ENCODE results near the gene FKBP2.
A peak's percentile ranks its signal among the peaks of the same experiment; 100 is the strongest.

FKBP2 gene

GRCh38 chr11:64229090-64229743 is 11.7 kb upstream of the FKBP2 start:
- Histone ChIP-seq H3K27ac (ENCODE audit: low read depth, low read length) (no peak overlapping the region), H3K27me3 (ENCODE audit: control insufficient read depth, insufficient read depth, low read length) (peaks cover 3% of the 10 kb centered on the region; the same call in 1 of the 2 replicates), H3K9ac (ENCODE audit: low read length) (peak overlapping the region; percentile 45), H3K36me3 (ENCODE audit: control insufficient read depth, insufficient read depth, low read length) (peaks cover 4% of the 10 kb centered on the region), H3K4me3 (ENCODE audit: low read depth, low read length) (peak overlapping the region; percentile 91), H3K9me3 (ENCODE audit: control insufficient read depth, insufficient read depth, low read depth, low read length) (no peaks in the 10 kb centered on the region), H3K4me1 (ENCODE audit: control insufficient read depth, insufficient read depth, low read length) (peaks cover 24% of the 10 kb centered on the region)

GRCh38 chr11:64229744-64230170 is 11.1 kb upstream of the FKBP2 start:
- Histone ChIP-seq H3K9ac (ENCODE audit: low read length) (peak overlapping the region; percentile 45), H3K27me3 (ENCODE audit: control insufficient read depth, insufficient read depth, low read length) (peaks cover 3% of the 10 kb centered on the region; the same call in 1 of the 2 replicates), H3K9me3 (ENCODE audit: control insufficient read depth, insufficient read depth, low read depth, low read length) (no peaks in the 10 kb centered on the region), H3K36me3 (ENCODE audit: control insufficient read depth, insufficient read depth, low read length) (no peaks in the 10 kb centered on the region), H3K4me3 (ENCODE audit: low read depth, low read length) (peak overlapping the region; percentile 91), H3K4me1 (ENCODE audit: control insufficient read depth, insufficient read depth, low read length) (peaks cover 24% of the 10 kb centered on the region), H3K27ac (ENCODE audit: low read depth, low read length) (no peak overlapping the region)

DNA sequence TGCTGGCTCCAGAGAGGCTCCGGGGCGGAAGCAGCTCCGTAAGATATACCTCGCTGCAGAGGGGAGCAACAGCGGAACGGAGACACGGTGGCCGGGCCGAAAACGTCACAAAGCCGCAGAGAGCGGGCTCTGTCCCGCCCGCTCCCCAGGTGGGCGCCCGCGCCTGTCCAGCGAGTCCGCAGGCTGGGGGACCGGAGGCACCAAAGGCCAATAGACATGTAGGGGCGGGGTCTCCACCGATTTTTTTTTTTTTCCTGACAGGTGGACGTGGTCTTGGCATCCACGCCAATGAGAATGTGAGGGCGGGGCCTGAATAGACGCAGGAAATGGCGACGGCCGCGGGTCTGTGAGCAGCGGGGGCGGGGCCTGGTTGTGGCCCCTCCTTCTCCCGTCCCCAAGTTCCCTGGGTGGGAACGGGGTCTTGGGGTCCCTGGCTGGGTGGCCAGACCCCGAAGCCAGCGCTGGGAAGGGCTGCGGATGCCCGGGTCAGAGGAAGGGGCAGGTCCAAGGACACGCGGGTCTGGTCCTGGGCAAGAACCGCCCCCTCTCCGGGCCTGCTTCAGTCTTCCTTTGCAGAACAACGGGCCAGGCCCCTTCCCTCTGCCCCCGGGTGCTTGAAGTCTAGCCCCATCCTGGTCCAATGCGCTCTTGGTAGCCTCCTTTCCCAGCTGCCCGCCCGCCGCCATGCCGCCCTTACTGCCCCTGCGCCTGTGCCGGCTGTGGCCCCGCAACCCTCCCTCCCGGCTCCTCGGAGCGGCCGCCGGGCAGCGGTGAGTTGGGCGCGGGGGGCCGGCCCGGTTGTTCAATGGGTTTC is 10.5 kb upstream of the FKBP2 start, which contains the start of gene DNAJC4:
Gene DNAJC4 (plus strand): TSS at position 378 of the 814 bp plus-strand sequence. CDS start 307 bp downstream, at position 685.
- Histone ChIP-seq H3K36me3 (ENCODE audit: control insufficient read depth, insufficient read depth, low read length) (no peaks in the 10 kb centered on the region), H3K9me3 (ENCODE audit: control insufficient read depth, insufficient read depth, low read depth, low read length) (no peaks in the 10 kb centered on the region), H3K4me3 (ENCODE audit: low read depth, low read length) (peak within 1 kb of the TSS; percentile 91), H3K4me1 (ENCODE audit: control insufficient read depth, insufficient read depth, low read length) (peaks cover 21% of the 10 kb centered on the region), H3K9ac (ENCODE audit: low read length) (peak within 1 kb of the TSS; percentile 74), H3K27me3 (ENCODE audit: control insufficient read depth, insufficient read depth, low read length) (peaks cover 3% of the 10 kb centered on the region; the same call in 1 of the 2 replicates), H3K27ac (ENCODE audit: low read depth, low read length) (peak within 1 kb of the TSS; percentile 35; the same call in 1 of the 2 replicates)

- H3K27ac ChIP-seq (ENCODE audit: low read depth, low read length): no peak overlapping the region; the same call in 1 of the 2 replicates
- H3K4me1 ChIP-seq (ENCODE audit: control insufficient read depth, insufficient read depth, low read length): peaks cover 21% of the 10 kb centered on the region
- peak overlapping the region; percentile 74 for H3K9ac ChIP-seq (ENCODE audit: low read length)
- H3K4me3 ChIP-seq (ENCODE audit: low read depth, low read length): peak overlapping the region; percentile 91
- no peaks in the 10 kb centered on the region for H3K36me3 ChIP-seq (ENCODE audit: control insufficient read depth, insufficient read depth, low read length)
- no peaks in the 10 kb centered on the region for H3K9me3 ChIP-seq (ENCODE audit: control insufficient read depth, insufficient read depth, low read depth, low read length)
- peaks cover 3% of the 10 kb centered on the region; the same call in 1 of the 2 replicates for H3K27me3 ChIP-seq (ENCODE audit: control insufficient read depth, insufficient read depth, low read length)
Observed at GRCh38 chr11:64230985-64231365, 9.9 kb upstream of the FKBP2 start.

DNA sequence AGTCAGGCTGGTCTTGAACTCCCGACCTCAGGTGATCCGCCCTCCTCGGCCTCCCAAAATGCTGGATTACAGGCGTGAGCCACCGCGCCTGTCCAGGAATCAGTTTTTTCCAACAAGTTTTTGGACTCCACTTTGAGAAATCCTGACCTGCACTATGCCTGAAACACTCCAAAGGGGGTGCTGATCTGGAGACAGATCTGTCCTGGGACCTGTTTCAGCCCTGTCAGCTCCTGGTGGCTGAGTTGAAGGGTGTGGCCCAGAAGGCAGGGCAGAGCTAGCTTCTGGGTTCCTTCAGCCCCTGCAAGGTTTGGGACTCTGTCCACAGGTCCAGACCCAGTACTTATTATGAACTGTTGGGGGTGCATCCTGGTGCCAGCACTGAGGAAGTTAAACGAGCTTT is 9.3 kb upstream of the FKBP2 start:
- peaks cover 18% of the 10 kb centered on the region for H3K4me1 ChIP-seq (ENCODE audit: control insufficient read depth, insufficient read depth, low read length)
- no peak overlapping the region for H3K9ac ChIP-seq (ENCODE audit: low read length)
- peaks cover 3% of the 10 kb centered on the region; the same call in 1 of the 2 replicates for H3K27me3 ChIP-seq (ENCODE audit: control insufficient read depth, insufficient read depth, low read length)
- no peaks in the 10 kb centered on the region for H3K36me3 ChIP-seq (ENCODE audit: control insufficient read depth, insufficient read depth, low read length)
- H3K9me3 ChIP-seq (ENCODE audit: control insufficient read depth, insufficient read depth, low read depth, low read length): no peaks in the 10 kb centered on the region
- H3K4me3 ChIP-seq (ENCODE audit: low read depth, low read length): no peak overlapping the region
- no peak overlapping the region for H3K27ac ChIP-seq (ENCODE audit: low read depth, low read length)

DNA sequence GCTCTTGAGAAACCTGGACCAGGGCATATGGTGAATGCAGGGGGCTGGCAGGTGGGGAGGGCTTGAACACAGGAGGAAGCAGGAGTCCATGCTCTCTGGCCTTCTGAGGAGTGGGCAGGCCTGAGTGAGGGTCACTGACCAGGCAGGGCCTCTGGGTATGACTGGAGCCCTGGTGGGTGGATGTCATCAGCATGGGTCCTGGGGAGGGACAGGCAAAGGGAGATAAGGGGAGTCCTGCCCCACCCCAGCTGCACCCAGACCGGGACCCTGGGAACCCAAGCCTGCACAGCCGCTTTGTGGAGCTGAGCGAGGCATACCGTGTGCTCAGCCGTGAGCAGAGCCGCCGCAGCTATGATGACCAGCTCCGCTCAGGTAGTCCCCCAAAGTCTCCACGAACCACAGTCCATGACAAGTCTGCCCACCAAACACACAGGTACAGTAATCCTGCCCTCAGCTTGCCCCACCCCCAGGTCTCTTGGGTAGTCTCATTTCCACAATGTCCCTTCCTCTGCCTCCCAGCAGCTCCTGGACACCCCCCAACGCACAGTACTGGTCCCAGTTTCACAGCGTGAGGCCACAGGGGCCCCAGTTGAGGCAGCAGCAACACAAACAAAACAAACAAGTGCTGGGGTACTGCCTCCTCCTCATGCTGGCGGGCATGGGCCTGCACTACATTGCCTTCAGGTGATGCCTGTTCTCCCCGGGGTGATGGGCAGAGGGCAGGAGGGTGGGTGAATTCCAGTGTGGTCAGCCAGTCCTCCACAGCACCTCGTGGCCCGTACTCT is 8.5 kb upstream of the FKBP2 start:
- H3K27me3 ChIP-seq (ENCODE audit: control insufficient read depth, insufficient read depth, low read length): peaks cover 3% of the 10 kb centered on the region; the same call in 1 of the 2 replicates
- no peak overlapping the region for H3K9ac ChIP-seq (ENCODE audit: low read length)
- no peak overlapping the region for H3K4me3 ChIP-seq (ENCODE audit: low read depth, low read length)
- no peaks in the 10 kb centered on the region for H3K9me3 ChIP-seq (ENCODE audit: control insufficient read depth, insufficient read depth, low read depth, low read length)
- H3K27ac ChIP-seq (ENCODE audit: low read depth, low read length): no peak overlapping the region
- peaks cover 1% of the 10 kb centered on the region; the same call in 1 of the 2 replicates for H3K36me3 ChIP-seq (ENCODE audit: control insufficient read depth, insufficient read depth, low read length)
- H3K4me1 ChIP-seq (ENCODE audit: control insufficient read depth, insufficient read depth, low read length): peaks cover 11% of the 10 kb centered on the region

- peaks cover 11% of the 10 kb centered on the region for H3K4me1 ChIP-seq (ENCODE audit: control insufficient read depth, insufficient read depth, low read length)
- no peak overlapping the region for H3K27ac ChIP-seq (ENCODE audit: low read depth, low read length)
Observed at GRCh38 chr11:64232967-64233315, 8.0 kb upstream of the FKBP2 start.

GRCh38 chr11:64233913-64234586 is 6.8 kb upstream of the FKBP2 start, which contains the start of gene VEGFB:
Gene VEGFB, plus strand, starts transcription at chr11:64234584. Its CDS starts 250 bp downstream, at chr11:64234834.
- H3K27ac ChIP-seq (ENCODE audit: low read depth, low read length): no peak within 1 kb of the TSS
- H3K4me1 ChIP-seq (ENCODE audit: control insufficient read depth, insufficient read depth, low read length): peaks cover 11% of the 10 kb centered on the region
- H3K27me3 ChIP-seq (ENCODE audit: control insufficient read depth, insufficient read depth, low read length): peaks cover 3% of the 10 kb centered on the region; the same call in 1 of the 2 replicates
- peak within 1 kb of the TSS; percentile 63 for H3K9ac ChIP-seq (ENCODE audit: low read length)
- H3K9me3 ChIP-seq (ENCODE audit: control insufficient read depth, insufficient read depth, low read depth, low read length): no peaks in the 10 kb centered on the region
- peak within 1 kb of the TSS; percentile 82 for H3K4me3 ChIP-seq (ENCODE audit: low read depth, low read length)
- peaks cover 18% of the 10 kb centered on the region for H3K36me3 ChIP-seq (ENCODE audit: control insufficient read depth, insufficient read depth, low read length)

More at GRCh38 chr11:64232967-64233315, 8.0 kb upstream of the FKBP2 start:
- H3K4me3 ChIP-seq (ENCODE audit: low read depth, low read length): no peak overlapping the region
- no peaks in the 10 kb centered on the region for H3K9me3 ChIP-seq (ENCODE audit: control insufficient read depth, insufficient read depth, low read depth, low read length)
- no peak overlapping the region for H3K9ac ChIP-seq (ENCODE audit: low read length)
- H3K27me3 ChIP-seq (ENCODE audit: control insufficient read depth, insufficient read depth, low read length): peaks cover 3% of the 10 kb centered on the region; the same call in 1 of the 2 replicates
- H3K36me3 ChIP-seq (ENCODE audit: control insufficient read depth, insufficient read depth, low read length): peaks cover 7% of the 10 kb centered on the region; the same call in 1 of the 2 replicates

DNA sequence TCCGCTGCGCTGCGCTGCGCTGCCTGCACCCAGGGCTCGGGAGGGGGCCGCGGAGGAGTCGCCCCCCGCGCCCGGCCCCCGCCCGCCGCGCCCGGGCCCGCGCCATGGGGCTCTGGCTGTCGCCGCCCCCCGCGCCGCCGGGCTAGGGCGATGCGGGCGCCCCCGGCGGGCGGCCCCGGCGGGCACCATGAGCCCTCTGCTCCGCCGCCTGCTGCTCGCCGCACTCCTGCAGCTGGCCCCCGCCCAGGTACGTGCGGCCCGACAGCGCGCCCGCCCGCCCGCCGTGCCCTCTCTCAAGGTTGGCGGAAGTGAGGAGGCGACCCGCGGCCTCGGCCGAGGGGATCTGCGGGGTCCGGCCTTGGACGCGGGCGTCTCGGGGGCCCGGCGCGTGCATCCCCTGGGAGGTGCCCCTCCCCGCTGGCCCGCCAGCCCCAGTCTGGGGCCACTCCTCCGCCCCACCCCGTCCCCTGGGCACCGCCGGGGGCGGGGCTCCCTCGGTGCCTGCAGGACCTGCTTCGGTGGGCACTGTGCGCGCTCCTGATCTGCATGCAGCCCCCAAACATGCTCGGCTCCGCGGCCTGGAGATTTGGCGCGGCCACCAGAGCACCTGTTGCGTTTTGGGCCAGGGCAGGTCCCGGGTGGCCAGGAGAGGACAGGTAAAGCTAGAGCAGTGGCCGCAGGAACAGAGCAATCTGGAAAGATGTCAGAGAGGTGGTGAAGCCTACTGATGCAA is 6.1 kb upstream of the FKBP2 start:
- peaks cover 3% of the 10 kb centered on the region; the same call in 1 of the 2 replicates for H3K27me3 ChIP-seq (ENCODE audit: control insufficient read depth, insufficient read depth, low read length)
- peaks cover 19% of the 10 kb centered on the region for H3K36me3 ChIP-seq (ENCODE audit: control insufficient read depth, insufficient read depth, low read length)
- H3K4me1 ChIP-seq (ENCODE audit: control insufficient read depth, insufficient read depth, low read length): peaks cover 8% of the 10 kb centered on the region
- peak overlapping the region; percentile 17 for H3K9ac ChIP-seq (ENCODE audit: low read length)
- H3K9me3 ChIP-seq (ENCODE audit: control insufficient read depth, insufficient read depth, low read depth, low read length): no peaks in the 10 kb centered on the region
- no peak overlapping the region for H3K27ac ChIP-seq (ENCODE audit: low read depth, low read length)
- H3K4me3 ChIP-seq (ENCODE audit: low read depth, low read length): peak overlapping the region; percentile 82

Data from HUES6 (cell line).